PC-3 (cell line): Measurements from ENCODE around the gene IGLON5. TPM values are rescaled to one million over a fixed set of nuclear protein-coding genes. Genes with fewer than 3 reads are reported as not detected.

ENCODE experiments used
- ATAC-seq: fragments of 200-7000 bp; cut with Tn5 transposase; 2 replicates; pipeline ENCODE4 v1.9.1; 2020; ENCODE audit warnings: mild to moderate bottlenecking, moderate library complexity
- BruUV-seq: library from RNA; stranded (reverse); fragments of 400-500 nt; replicated peaks from 2 replicates; lab custom pipeline; 2021; lab: Mats Ljungman, UMichigan
- CTCF ChIA-PET: fragments of 300-600 bp; sonication (Branson Sonifier 250); formaldehyde crosslinking; loops from one replicate; lab custom pipeline; 2022; ENCODE audit warnings: antibody characterized with exemption; lab: Charles Lee
- POLR2A ChIA-PET: fragments of 300-600 bp; sonication (Branson Sonifier 250); formaldehyde crosslinking; loops from one replicate; lab custom pipeline; 2022; ENCODE audit warnings: antibody characterized with exemption; ENCODE audit not compliant: unreplicated experiment; lab: Charles Lee
- DNase-seq: peaks from one replicate; pipeline ENCODE4 v3.0.0-alpha.2; 2015
- H2AFZ ChIP-seq: fragments of 300-600 bp; sonication (generic); 2 replicates; pipeline ENCODE4 v1.6.0; 2016; ENCODE audit warnings: antibody characterized with exemption, low read length
- H3F3A ChIP-seq: fragments of 300-600 bp; sonication (generic); one replicate; pipeline ENCODE4 v1.6.0; 2017; ENCODE audit warnings: antibody characterized with exemption, low read length, control low read depth, mild to moderate bottlenecking; ENCODE audit not compliant: unreplicated experiment
- H3K27ac ChIP-seq: fragments of 300-600 bp; sonication (generic); 2 replicates; pipeline ENCODE4 v1.5.1; 2016; ENCODE audit warnings: mild to moderate bottlenecking, low read length
- H3K27me3 ChIP-seq: fragments of 300-600 bp; sonication (generic); 2 replicates; pipeline ENCODE4 v1.6.1; 2016; ENCODE audit warnings: low read length, mixed read lengths
- H3K36me3 ChIP-seq: fragments of 300-600 bp; sonication (generic); 2 replicates; pipeline ENCODE4 v1.6.1; 2016; ENCODE audit warnings: low read depth, mixed run types, low read length, mixed read lengths
- H3K4me1 ChIP-seq: fragments of 300-600 bp; sonication (generic); 2 replicates; pipeline ENCODE4 v1.5.1; 2016; ENCODE audit warnings: low read length; ENCODE audit not compliant: insufficient read depth
- H3K4me2 ChIP-seq: fragments of 300-600 bp; sonication (generic); 2 replicates; pipeline ENCODE4 v1.6.0; 2016; ENCODE audit warnings: low read length
- H3K4me3 ChIP-seq: fragments of 300-600 bp; sonication (generic); 2 replicates; pipeline ENCODE4 v1.5.1; 2016; ENCODE audit warnings: mild to moderate bottlenecking, low read length, mixed read lengths
- H3K79me2 ChIP-seq: fragments of 300-600 bp; sonication (generic); 2 replicates; pipeline ENCODE4 v1.6.1; 2017; ENCODE audit warnings: low read length, mixed read lengths
- H3K9ac ChIP-seq: fragments of 300-600 bp; sonication (generic); 2 replicates; pipeline ENCODE4 v1.6.0; 2016; ENCODE audit warnings: mild to moderate bottlenecking, low read length
- H3K9me2 ChIP-seq: fragments of 300-600 bp; sonication (generic); replicated peaks from 2 replicates; pipeline ENCODE4 v1.6.1; 2016; ENCODE audit warnings: mixed run types, low read length, mixed read lengths
- H3K9me3 ChIP-seq: fragments of 300-600 bp; sonication (generic); 2 replicates; pipeline ENCODE4 v1.6.1; 2016; ENCODE audit warnings: low read length, mixed read lengths
- H4K20me1 ChIP-seq: fragments of 300-600 bp; sonication (generic); 2 replicates; pipeline ENCODE4 v1.6.1; 2016; ENCODE audit warnings: low read length, mixed read lengths
- EZH2 ChIP-seq: fragments of 300-600 bp; sonication (generic); IDR thresholded peaks from one replicate; pipeline ENCODE4 v1.6.1; 2017; ENCODE audit warnings: antibody characterized with exemption, mild to moderate bottlenecking, low read length; ENCODE audit not compliant: unreplicated experiment
- EZH2phosphoT487 ChIP-seq: fragments of 300-600 bp; sonication (generic); IDR thresholded peaks from 2 replicates; pipeline ENCODE4 v1.6.1; 2018; ENCODE audit warnings: mild to moderate bottlenecking, antibody characterized with exemption, low read length, borderline replicate concordance
- intact Hi-C: fragments of 100-400 bp; cut with micrococcal nuclease; formaldehyde crosslinking; loops from 2 replicates; pipeline ENCODE4 v1.9.0; 2023
- total RNA-seq: library from RNA; depleted of rRNA; stranded (reverse); fragments of >200 nt; gene quantifications from 2 replicates; pipeline ENCODE4 v1.2.3, GENCODE V29; 2014
- TF ChIP-seq, protein P1 (sequence below): fragments of 300-600 bp; sonication (generic); conservative IDR thresholded peaks from 2 replicates; pipeline ENCODE4 v1.5.1; 2017; ENCODE audit warnings: antibody characterized with exemption, low read depth, mild to moderate bottlenecking, low read length

IGLON5 gene
- total RNA-seq, 1 experiment from 2014 or later, result not detected

GRCh38 chr19:51372649-51373504 is 61.4 kb downstream of the IGLON5 start, which contains the start of gene NKG7:
Gene NKG7 (minus strand): TSS chr19:51372654. CDS start chr19:51372535, 119 bp downstream.
- peaks cover 6% of the 10 kb centered on the region; the same call in 1 of the 2 replicates for H3K4me1 ChIP-seq
- no peak within 1 kb of the TSS for H3K9ac ChIP-seq
- DNase-seq (no peak), ATAC-seq (no peak)
- no peak within 1 kb of the TSS for H3K4me3 ChIP-seq
- no peaks in the 10 kb centered on the region for H3K79me2 ChIP-seq
- H3K36me3 ChIP-seq, result no peaks in the 10 kb centered on the region
- no peaks in the 10 kb centered on the region for H3F3A ChIP-seq
- no peaks in the 10 kb centered on the region for H3K27me3 ChIP-seq
- ChIA-PET CTCF (interaction anchor here (0.6 kb wide), 1 partner anchor 26 kb away, joined by 3 read pairs; no protein-coding TSS in a partner anchor), POLR2A (interaction anchor here (0.7 kb wide), 1 partner anchor 1325 kb away, joined by 4 read pairs; no protein-coding TSS in a partner anchor)
- H3K4me2 ChIP-seq, result no peak within 1 kb of the TSS
- no peaks in the 10 kb centered on the region for H3K9me2 ChIP-seq
- no peak within 1 kb of the TSS for H3K27ac ChIP-seq
- no TSS peak for BruUV-seq
- H4K20me1 ChIP-seq, result no peaks in the 10 kb centered on the region
- H2AFZ ChIP-seq, result no peak within 1 kb of the TSS
- intact Hi-C loops, result no loop called here
- TF ChIP-seq, protein P1, sequence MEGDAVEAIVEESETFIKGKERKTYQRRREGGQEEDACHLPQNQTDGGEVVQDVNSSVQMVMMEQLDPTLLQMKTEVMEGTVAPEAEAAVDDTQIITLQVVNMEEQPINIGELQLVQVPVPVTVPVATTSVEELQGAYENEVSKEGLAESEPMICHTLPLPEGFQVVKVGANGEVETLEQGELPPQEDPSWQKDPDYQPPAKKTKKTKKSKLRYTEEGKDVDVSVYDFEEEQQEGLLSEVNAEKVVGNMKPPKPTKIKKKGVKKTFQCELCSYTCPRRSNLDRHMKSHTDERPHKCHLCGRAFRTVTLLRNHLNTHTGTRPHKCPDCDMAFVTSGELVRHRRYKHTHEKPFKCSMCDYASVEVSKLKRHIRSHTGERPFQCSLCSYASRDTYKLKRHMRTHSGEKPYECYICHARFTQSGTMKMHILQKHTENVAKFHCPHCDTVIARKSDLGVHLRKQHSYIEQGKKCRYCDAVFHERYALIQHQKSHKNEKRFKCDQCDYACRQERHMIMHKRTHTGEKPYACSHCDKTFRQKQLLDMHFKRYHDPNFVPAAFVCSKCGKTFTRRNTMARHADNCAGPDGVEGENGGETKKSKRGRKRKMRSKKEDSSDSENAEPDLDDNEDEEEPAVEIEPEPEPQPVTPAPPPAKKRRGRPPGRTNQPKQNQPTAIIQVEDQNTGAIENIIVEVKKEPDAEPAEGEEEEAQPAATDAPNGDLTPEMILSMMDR, result no peak
- TF ChIP-seq EZH2phosphoT487, result no peak
- no peak for TF ChIP-seq EZH2
- H3K9me3 ChIP-seq, result no peaks in the 10 kb centered on the region

DNA sequence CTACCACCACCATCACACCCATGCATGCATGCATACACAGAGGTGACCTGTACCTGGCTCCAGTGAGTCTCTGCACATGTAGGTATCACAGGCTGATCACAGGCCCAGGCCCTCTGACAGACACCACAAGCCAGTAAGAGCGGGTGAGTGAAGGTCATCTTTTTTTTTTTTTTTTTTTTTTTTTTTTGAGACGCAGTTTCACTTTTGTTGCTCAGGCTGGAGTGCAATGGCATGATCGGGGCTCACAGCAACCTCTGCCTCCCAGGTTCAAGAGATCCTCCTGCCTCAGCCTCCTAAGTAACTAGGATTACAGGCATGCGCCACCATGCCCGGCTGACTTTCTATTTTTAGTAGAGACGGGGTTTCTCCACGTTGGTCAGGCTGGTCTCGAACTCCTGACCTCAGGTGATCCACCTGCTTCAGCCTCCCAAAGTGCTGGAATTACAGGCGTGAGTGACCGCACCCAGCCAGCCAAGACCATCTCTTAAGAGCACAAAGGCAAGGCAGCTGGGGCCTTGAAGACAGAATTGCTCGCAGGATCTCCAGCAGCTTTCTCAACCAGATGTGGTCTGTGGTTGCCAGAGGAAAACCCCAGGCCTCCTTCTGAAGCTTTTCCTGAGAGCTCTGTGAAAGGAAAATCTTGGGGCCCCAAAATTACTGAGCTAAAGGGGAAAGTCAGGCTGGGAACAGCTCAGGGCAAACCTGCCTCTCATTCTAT is 64.2 kb downstream of the IGLON5 start:
- H3K27me3 ChIP-seq, result no peaks in the 10 kb centered on the region
- no peak overlapping the region for H3K27ac ChIP-seq
- H3K9me3 ChIP-seq, result no peaks in the 10 kb centered on the region
- H3K79me2 ChIP-seq, result no peaks in the 10 kb centered on the region
- H3F3A ChIP-seq, result no peaks in the 10 kb centered on the region
- no peaks in the 10 kb centered on the region for H4K20me1 ChIP-seq
- no peak overlapping the region for H2AFZ ChIP-seq
- DNase-seq (no peak), ATAC-seq (no peak)
- TF ChIP-seq EZH2phosphoT487 (no peak), EZH2 (no peak)
- TF ChIP-seq, protein P1, result no peak
- CTCF ChIA-PET, result no interaction called here
- BruUV-seq, result no TSS peak
- H3K4me1 ChIP-seq, result peaks cover under 1% of the 10 kb centered on the region; the same call in 1 of the 2 replicates
- no peak overlapping the region for H3K4me3 ChIP-seq
- POLR2A ChIA-PET, result no interaction called here
- no peaks in the 10 kb centered on the region for H3K9me2 ChIP-seq
- no peak overlapping the region for H3K9ac ChIP-seq
- no peak overlapping the region for H3K4me2 ChIP-seq
- H3K36me3 ChIP-seq, result no peaks in the 10 kb centered on the region
- intact Hi-C loops, result no loop called here
